Loucy (cell line): ENCODE results near the gene MCM3AP.

Experiments used
- H2AFZ ChIP-seq: fragments of 200-600 bp; sonication (generic); 2 replicates; pipeline ENCODE4 v1.6.0; 2016; ENCODE audit warnings: antibody characterized with exemption, mild to moderate bottlenecking, low read length, moderate library complexity
- H3F3A ChIP-seq: fragments of 200-600 bp; 2 replicates; pipeline ENCODE4 v1.6.0; 2016; ENCODE audit warnings: antibody characterized with exemption, low read depth, mild to moderate bottlenecking
- H3K27me3 ChIP-seq: fragments of 200-600 bp; sonication (generic); 2 replicates; pipeline ENCODE4 v1.6.1; 2014; ENCODE audit warnings: low read length, mild to moderate bottlenecking; ENCODE audit not compliant: insufficient read depth, poor library complexity, severe bottlenecking
- H3K36me3 ChIP-seq: fragments of 200-600 bp; sonication (generic); 2 replicates; pipeline ENCODE4 v1.6.1; 2016; ENCODE audit warnings: low read length; ENCODE audit not compliant: insufficient read depth
- H3K4me1 ChIP-seq: fragments of 200-600 bp; sonication (generic); 2 replicates; pipeline ENCODE4 v1.5.1; 2014; ENCODE audit warnings: low read length, mild to moderate bottlenecking; ENCODE audit not compliant: insufficient read depth, poor library complexity, severe bottlenecking
- H3K4me2 ChIP-seq: fragments of 200-600 bp; sonication (generic); 2 replicates; pipeline ENCODE4 v1.6.0; 2014; ENCODE audit warnings: antibody characterized with exemption, low read length, low read depth, mild to moderate bottlenecking; ENCODE audit not compliant: poor library complexity, severe bottlenecking
- H3K4me3 ChIP-seq: fragments of 200-600 bp; sonication (generic); 2 replicates; pipeline ENCODE4 v1.5.1; 2014; ENCODE audit warnings: low read length, mild to moderate bottlenecking, mixed read lengths; ENCODE audit not compliant: poor library complexity, severe bottlenecking
- H3K79me2 ChIP-seq: fragments of 200-600 bp; sonication (generic); 2 replicates; pipeline ENCODE4 v1.6.1; 2014; ENCODE audit warnings: low read length; ENCODE audit not compliant: insufficient read depth
- H3K9ac ChIP-seq: fragments of 200-600 bp; sonication (generic); 2 replicates; pipeline ENCODE4 v1.6.0; 2014; ENCODE audit warnings: mild to moderate bottlenecking, low read depth, low read length, moderate library complexity; ENCODE audit not compliant: poor library complexity, severe bottlenecking
- H3K9me2 ChIP-seq: fragments of 200-600 bp; sonication (generic); replicated peaks from 2 replicates; pipeline ENCODE4 v1.6.1; 2016; ENCODE audit warnings: low read depth, low read length, mixed read lengths
- H3K9me3 ChIP-seq: fragments of 200-600 bp; sonication (generic); 2 replicates; pipeline ENCODE4 v1.6.1; 2014; ENCODE audit warnings: mild to moderate bottlenecking, antibody characterized with exemption, low read length, low read depth; ENCODE audit not compliant: insufficient read depth
- H4K20me1 ChIP-seq: fragments of 200-600 bp; sonication (generic); 2 replicates; pipeline ENCODE4 v1.6.0; 2014; ENCODE audit warnings: antibody characterized with exemption, low read length, mild to moderate bottlenecking; ENCODE audit not compliant: insufficient read depth, poor library complexity, severe bottlenecking
- EZH2phosphoT487 ChIP-seq: fragments of 200-600 bp; IDR thresholded peaks from 2 replicates; pipeline ENCODE4 v1.6.1; 2018; ENCODE audit warnings: antibody characterized with exemption, mild to moderate bottlenecking, moderate library complexity, borderline replicate concordance
- TF ChIP-seq, protein P1 (sequence below): fragments of 200-600 bp; sonication (generic); conservative IDR thresholded peaks from 2 replicates; pipeline ENCODE4 v1.5.1; 2014; ENCODE audit warnings: mild to moderate bottlenecking, antibody characterized with exemption, low read length

MCM3AP gene

DNA sequence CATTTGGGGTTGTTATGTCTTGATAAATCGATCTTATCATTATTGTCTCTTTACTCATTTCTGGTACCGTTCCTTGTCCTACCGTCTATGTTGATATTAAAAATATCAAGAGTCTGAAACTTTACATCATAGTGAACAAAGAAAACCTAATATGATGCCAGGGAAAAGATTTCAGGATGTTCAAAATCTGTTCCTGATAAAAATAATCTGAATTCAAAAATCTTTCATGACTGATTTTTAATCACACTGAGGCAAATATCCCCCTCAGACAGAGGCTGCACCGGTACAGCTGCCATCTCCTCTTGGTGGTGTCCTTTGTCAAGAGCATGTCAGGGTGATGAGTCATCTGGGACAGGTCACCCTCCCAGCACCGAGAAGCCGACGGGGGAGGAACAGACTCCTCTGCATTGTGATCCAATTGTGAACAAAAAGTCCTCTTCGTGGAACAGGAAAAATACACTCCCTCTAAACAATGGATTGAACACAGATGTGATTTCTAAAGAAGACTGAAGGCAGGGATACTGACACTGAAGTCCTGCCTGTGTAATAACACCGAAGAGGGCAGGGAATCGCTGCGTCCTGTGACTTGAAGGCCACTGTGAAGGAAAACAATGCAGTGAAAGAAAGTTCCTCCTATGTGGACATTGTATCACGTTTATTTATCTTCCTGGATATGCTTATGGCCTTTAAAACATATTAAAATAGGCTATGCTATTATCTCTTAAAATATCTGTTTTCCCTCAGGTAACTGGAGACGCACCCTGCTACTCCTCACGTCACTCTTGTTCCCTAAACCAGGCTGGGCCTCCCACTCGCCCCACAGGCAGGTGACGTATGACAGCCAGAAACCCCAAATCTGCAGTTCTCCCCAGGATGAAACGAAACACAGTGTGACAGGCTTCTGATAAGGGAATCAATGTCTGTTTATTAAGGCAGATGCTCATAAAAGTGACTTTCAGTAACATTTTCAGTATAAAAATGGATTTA lies 96.9 kb downstream of the MCM3AP start:
- Histone ChIP-seq H4K20me1 (no peaks in the 10 kb centered on the region), H3K4me3 (no peak overlapping the region), H3K9me2 (no peaks in the 10 kb centered on the region), H3K4me2 (no peak overlapping the region), H3F3A (no peaks in the 10 kb centered on the region), H3K4me1 (peaks cover 17% of the 10 kb centered on the region), H2AFZ (no peak overlapping the region), H3K9ac (no peak overlapping the region), H3K36me3 (peaks cover 33% of the 10 kb centered on the region; the same call in 1 of the 2 replicates), H3K9me3 (no peaks in the 10 kb centered on the region), H3K27me3 (no peaks in the 10 kb centered on the region), H3K79me2 (no peaks in the 10 kb centered on the region)
- TF ChIP-seq, protein P1, sequence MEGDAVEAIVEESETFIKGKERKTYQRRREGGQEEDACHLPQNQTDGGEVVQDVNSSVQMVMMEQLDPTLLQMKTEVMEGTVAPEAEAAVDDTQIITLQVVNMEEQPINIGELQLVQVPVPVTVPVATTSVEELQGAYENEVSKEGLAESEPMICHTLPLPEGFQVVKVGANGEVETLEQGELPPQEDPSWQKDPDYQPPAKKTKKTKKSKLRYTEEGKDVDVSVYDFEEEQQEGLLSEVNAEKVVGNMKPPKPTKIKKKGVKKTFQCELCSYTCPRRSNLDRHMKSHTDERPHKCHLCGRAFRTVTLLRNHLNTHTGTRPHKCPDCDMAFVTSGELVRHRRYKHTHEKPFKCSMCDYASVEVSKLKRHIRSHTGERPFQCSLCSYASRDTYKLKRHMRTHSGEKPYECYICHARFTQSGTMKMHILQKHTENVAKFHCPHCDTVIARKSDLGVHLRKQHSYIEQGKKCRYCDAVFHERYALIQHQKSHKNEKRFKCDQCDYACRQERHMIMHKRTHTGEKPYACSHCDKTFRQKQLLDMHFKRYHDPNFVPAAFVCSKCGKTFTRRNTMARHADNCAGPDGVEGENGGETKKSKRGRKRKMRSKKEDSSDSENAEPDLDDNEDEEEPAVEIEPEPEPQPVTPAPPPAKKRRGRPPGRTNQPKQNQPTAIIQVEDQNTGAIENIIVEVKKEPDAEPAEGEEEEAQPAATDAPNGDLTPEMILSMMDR = no peak
- no peak for TF ChIP-seq EZH2phosphoT487

DNA sequence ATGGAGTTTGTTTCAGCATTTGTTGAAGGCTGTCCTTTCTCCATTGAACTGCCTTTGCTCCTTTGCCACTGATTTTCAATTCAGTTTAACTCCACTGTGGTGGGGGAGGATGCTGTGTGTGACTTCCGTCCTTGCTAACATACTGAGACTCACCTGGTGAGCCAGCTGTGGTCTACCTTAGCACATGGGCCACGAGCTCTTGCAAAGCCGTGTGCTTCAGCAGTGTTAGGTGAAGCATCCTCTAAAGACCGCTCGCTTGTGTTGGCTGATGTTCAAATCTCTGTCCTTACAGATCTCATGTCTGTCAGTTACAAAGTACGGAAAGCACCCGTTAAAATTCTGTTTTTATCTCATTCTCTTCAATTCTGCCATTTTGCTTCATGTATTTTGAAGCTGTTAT lies 97.6 kb downstream of the MCM3AP start:
- no peak overlapping the region for H3K4me2 ChIP-seq

DNA sequence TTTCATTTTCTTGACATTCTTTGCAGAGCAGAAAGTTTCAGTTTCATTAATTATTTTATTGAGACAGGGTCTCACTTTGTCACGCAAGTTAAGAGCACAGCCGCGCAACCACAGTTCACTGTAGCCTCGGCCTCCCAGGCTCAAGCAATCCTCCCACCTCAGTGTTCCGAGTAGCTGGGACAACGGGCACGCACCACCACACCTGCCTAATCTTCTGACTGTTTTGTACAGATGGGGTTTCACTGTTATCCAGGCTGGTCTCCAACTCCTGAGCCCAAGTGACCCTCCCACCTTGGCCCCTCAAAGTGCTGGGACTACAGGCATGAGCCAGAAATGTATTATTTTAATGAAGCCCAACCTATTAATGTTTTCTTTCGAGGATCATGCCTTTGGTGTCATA lies 98.2 kb downstream of the MCM3AP start:
- Histone ChIP-seq H3K27me3 (no peaks in the 10 kb centered on the region), H3K4me2 (no peak overlapping the region), H3K36me3 (peaks cover 21% of the 10 kb centered on the region; the same call in 1 of the 2 replicates), H3K4me1 (peaks cover 22% of the 10 kb centered on the region), H3K9me3 (no peaks in the 10 kb centered on the region), H2AFZ (no peak overlapping the region), H4K20me1 (no peaks in the 10 kb centered on the region), H3F3A (no peaks in the 10 kb centered on the region), H3K9me2 (no peaks in the 10 kb centered on the region), H3K4me3 (no peak overlapping the region), H3K9ac (no peak overlapping the region), H3K79me2 (no peaks in the 10 kb centered on the region)
- no peak for TF ChIP-seq EZH2phosphoT487
- TF ChIP-seq, protein P1 = no peak

More for the DNA sequence above, 97.6 kb downstream of the MCM3AP start:
- H3K79me2 ChIP-seq = no peaks in the 10 kb centered on the region
- no peaks in the 10 kb centered on the region for H4K20me1 ChIP-seq
- peaks cover 26% of the 10 kb centered on the region; the same call in 1 of the 2 replicates for H3K36me3 ChIP-seq
- no peaks in the 10 kb centered on the region for H3F3A ChIP-seq
- no peaks in the 10 kb centered on the region for H3K9me2 ChIP-seq
- no peak overlapping the region for H3K9ac ChIP-seq
- H3K27me3 ChIP-seq = no peaks in the 10 kb centered on the region
- H3K4me1 ChIP-seq = peaks cover 22% of the 10 kb centered on the region
- no peak overlapping the region for H3K4me3 ChIP-seq
- TF ChIP-seq, protein P1 = no peak
- no peak for TF ChIP-seq EZH2phosphoT487
- H3K9me3 ChIP-seq = no peaks in the 10 kb centered on the region
- no peak overlapping the region for H2AFZ ChIP-seq
